Prostate gland (tissue), 2 donors: Measurements from ENCODE around the gene ACVR1. TPM values are rescaled to one million over a fixed set of nuclear protein-coding genes. Genes with fewer than 3 reads are reported as not detected.
A peak's percentile ranks its signal among the peaks of the same experiment; 100 is the strongest.

Source experiments
- DNase-seq: peaks from one replicate; pipeline ENCODE4 v3.0.0-alpha.2; 2019; ENCODE audit warnings: low spot score
- H3K27ac ChIP-seq, 2 donors: fragments of 200-600 bp; sonication (generic); 2 replicates each; pipeline ENCODE4 v1.5.1; 2017 to 2019
- H3K27me3 ChIP-seq: fragments of 200-600 bp; sonication (generic); replicated peaks from 2 replicates; pipeline ENCODE4 v1.5.1; 2019; ENCODE audit not compliant: insufficient read depth
- H3K36me3 ChIP-seq, 2 donors: fragments of 200-600 bp; sonication (generic); 1 replicate in 1 of 2; 2 replicates in 1 of 2; pipeline versions ENCODE4 v1.5.1 to v1.8.1; 2017 to 2019
- H3K4me1 ChIP-seq: fragments of 200-600 bp; sonication (generic); replicated peaks from 2 replicates; pipeline ENCODE4 v1.5.1; 2019
- H3K4me3 ChIP-seq, 2 donors: fragments of 200-600 bp; sonication (generic); 2 replicates each; pipeline ENCODE4 v1.5.1; 2017 to 2019
- H3K9me3 ChIP-seq: fragments of 200-600 bp; sonication (generic); 2 replicates; pipeline ENCODE4 v1.5.1; 2017
- CTCF ChIP-seq, 4 experiments: fragments of 200-600 bp in 2 of 4; fragments of 450-650 bp in 2 of 4; sonication (generic) in 2 of 4; IDR thresholded peaks; 1 replicate in 3 of 4; 2 replicates in 1 of 4; pipeline ENCODE4 v1.5.1; 2016 to 2019; ENCODE audit warnings: antibody characterized with exemption in 4 of 4, mild to moderate bottlenecking in 2 of 4, moderate library complexity in 2 of 4
- POLR2A ChIP-seq: fragments of 450-650 bp; IDR thresholded peaks from one replicate; pipeline ENCODE4 v1.6.1; 2016; ENCODE audit warnings: antibody characterized with exemption, mild to moderate bottlenecking
- POLR2AphosphoS5 ChIP-seq: sonication (generic); formaldehyde crosslinking; IDR thresholded peaks from one replicate; pipeline ENCODE4 v1.6.1; 2017; ENCODE audit warnings: antibody characterized with exemption
- WGBS: methylation state at CpG from one replicate; pipeline ENCODE4 v1.1.5; 2018; 5-methylcytosine and 5-hydroxymethylcytosine counted together
- intact Hi-C: fragments of 100-400 bp; cut with DNase I; formaldehyde crosslinking; loops from one replicate; pipeline ENCODE4 v1.14.2; 2022
- total RNA-seq, 2 donors: library from RNA; depleted of rRNA; stranded (reverse); fragments of >200 nt; gene quantifications; one replicate each; pipeline ENCODE4 v1.1.0, GENCODE V29; 2016

The ACVR1 gene
- total RNA-seq, 2 donors from 2014 or later, result 16.0 to 21.5 TPM

GRCh38 chr2:157864857-157865430 lies 11.2 kb downstream of the ACVR1 start:
- Histone ChIP-seq H3K27ac (no peak overlapping the region), H3K27me3 (no peaks in the 10 kb centered on the region), H3K9me3 (no peaks in the 10 kb centered on the region), H3K4me3 (no peak overlapping the region), H3K36me3 (no peaks in the 10 kb centered on the region), H3K4me1 (no peaks in the 10 kb centered on the region)
- intact Hi-C loops, result no loop called here
- TF ChIP-seq CTCF (IDR thresholded peaks at IDR 0.05), result no peak
- no peak for TF ChIP-seq POLR2A
- TF ChIP-seq POLR2AphosphoS5, result no peak
- DNase-seq, result no peak
- WGBS, result 95% methylated on average over 2 of the region's 2 CpGs

GRCh38 chr2:157858846-157859245 lies 17.3 kb downstream of the ACVR1 start:
- Histone ChIP-seq H3K4me3 (no peak overlapping the region), H3K27me3 (no peaks in the 10 kb centered on the region), H3K4me1 (no peaks in the 10 kb centered on the region), H3K27ac (no peak overlapping the region), H3K36me3 (no peaks in the 10 kb centered on the region), H3K9me3 (no peaks in the 10 kb centered on the region)
- intact Hi-C loops, result no loop called here
- TF ChIP-seq POLR2A (no peak), POLR2AphosphoS5 (no peak), CTCF (IDR thresholded peaks at IDR 0.05) (no peak)
- DNase-seq, result no peak
- WGBS, result 78% methylated on average over 6 of the region's 6 CpGs

- no peaks in the 10 kb centered on the region for H3K9me3 ChIP-seq
- WGBS, result 79% methylated on average over 4 of the region's 4 CpGs
- H3K27me3 ChIP-seq, result no peaks in the 10 kb centered on the region
- H3K36me3 ChIP-seq, result no peaks in the 10 kb centered on the region
- intact Hi-C loops, result no loop called here
- no peak for DNase-seq
- no peaks in the 10 kb centered on the region for H3K4me1 ChIP-seq
- H3K4me3 ChIP-seq, result no peak overlapping the region
- H3K27ac ChIP-seq, result peak overlapping the region in 1 of 2 donors; percentile 53
- peak; percentile 25 for TF ChIP-seq POLR2AphosphoS5
- no peak for TF ChIP-seq CTCF (IDR thresholded peaks at IDR 0.05)
These were observed 18.2 kb downstream of the ACVR1 start for GRCh38 chr2:157857881-157858280.

- TF ChIP-seq POLR2AphosphoS5 (no peak), CTCF (IDR thresholded peaks at IDR 0.05) (no peak), POLR2A (no peak)
- no peak overlapping the region for H3K27ac ChIP-seq
- 78% methylated on average over 2 of the region's 2 CpGs for WGBS
These were observed 20.0 kb downstream of the ACVR1 start for GRCh38 chr2:157856187-157856515.

GRCh38 chr2:157853820-157854219 lies 22.3 kb downstream of the ACVR1 start:
- H3K4me3 ChIP-seq, result no peak overlapping the region
- no peak overlapping the region for H3K27ac ChIP-seq
- intact Hi-C loops, result no loop called here
- 85% methylated on average over 3 of the region's 3 CpGs for WGBS
- no peak for TF ChIP-seq POLR2AphosphoS5
- no peak for TF ChIP-seq CTCF (IDR thresholded peaks at IDR 0.05)
- TF ChIP-seq POLR2A, result no peak
- H3K36me3 ChIP-seq, result no peaks in the 10 kb centered on the region
- H3K27me3 ChIP-seq, result no peaks in the 10 kb centered on the region
- H3K4me1 ChIP-seq, result no peaks in the 10 kb centered on the region
- no peak for DNase-seq
- no peaks in the 10 kb centered on the region for H3K9me3 ChIP-seq

More at GRCh38 chr2:157856187-157856515, 20.0 kb downstream of the ACVR1 start:
- Histone ChIP-seq H3K4me3 (no peak overlapping the region), H3K27me3 (no peaks in the 10 kb centered on the region), H3K9me3 (no peaks in the 10 kb centered on the region), H3K4me1 (no peaks in the 10 kb centered on the region), H3K36me3 (no peaks in the 10 kb centered on the region)
- intact Hi-C loops, result no loop called here
- DNase-seq, result no peak
